Astrocyte of the spinal cord (primary cell): Measurements from ENCODE around the gene SMDT1.
"Not testable (repeated sequence)": the region's sequence is repeated elsewhere in the genome, so short reads cannot be mapped to it uniquely, and the experiment has no call there.

Source experiments
- DNase-seq: peaks from one replicate; pipeline ENCODE4 v3.0.0; 2011; ENCODE audit warnings: low read depth, low spot score
- H3K4me3 ChIP-seq: 2 replicates; pipeline ENCODE4 v1.5.1; 2011; ENCODE audit warnings: low read depth, mild to moderate bottlenecking, low read length, moderate library complexity
- in situ Hi-C: cut with HindIII; loops from 2 replicates; pipeline ENCODE4 v1.10.0; 2017; ENCODE audit warnings: low sequenced_read_pairs
- TF ChIP-seq, protein P1 (sequence below): IDR thresholded peaks from 2 replicates; pipeline ENCODE4 v1.5.1; 2012; ENCODE audit warnings: low read depth, mild to moderate bottlenecking, low read length, inconsistent platforms

The SMDT1 gene

DNA sequence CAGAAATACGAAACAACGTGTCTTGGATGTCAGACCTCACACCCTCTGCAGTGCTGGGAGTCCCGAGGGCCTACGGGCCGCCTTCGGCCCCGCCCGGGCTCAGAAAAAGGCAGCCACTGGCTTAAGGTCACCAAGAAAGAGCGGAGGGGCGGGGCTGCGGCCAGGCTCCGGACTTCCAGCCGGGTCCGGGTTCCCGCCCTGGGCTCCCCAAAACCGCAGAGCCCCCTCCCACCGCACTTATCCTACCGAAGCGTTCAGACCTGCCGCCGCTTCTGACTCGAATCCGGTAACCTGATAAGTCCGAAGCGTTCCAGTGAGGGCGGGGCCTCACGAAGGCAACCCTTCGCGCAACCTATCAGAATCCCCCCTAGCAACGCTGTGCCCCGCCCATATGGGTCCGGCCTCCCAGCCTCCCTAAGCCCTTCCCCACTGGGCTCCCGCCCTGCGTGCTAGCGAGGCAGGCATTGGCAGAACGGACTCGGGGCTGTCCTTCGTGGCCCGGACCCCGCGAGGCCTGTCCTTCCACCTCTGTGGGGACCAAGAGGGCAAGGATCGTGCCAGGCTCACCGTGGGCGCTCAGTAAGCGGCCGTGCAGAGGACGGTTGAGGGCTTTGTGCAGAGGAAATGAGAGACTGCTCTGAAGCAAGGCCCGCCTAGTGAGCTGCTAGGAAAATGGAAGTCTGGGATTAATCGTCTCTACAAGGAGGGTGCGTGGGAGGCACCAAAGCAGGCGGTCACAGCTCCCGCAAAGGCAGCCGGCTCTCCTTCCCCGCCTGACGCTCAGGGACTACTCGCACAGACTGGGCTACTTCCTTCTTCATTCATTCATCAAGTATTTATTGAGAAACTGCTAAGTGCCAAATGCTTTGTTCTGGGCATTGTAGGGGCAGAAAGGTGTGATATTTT, 8.7 kb upstream of the SMDT1 start, which contains the start of gene NAGA:
NAGA (minus strand) TSS at position 296 of the 906 bp plus-strand sequence. CDS start 515 bp downstream, outside the sequence.
- peak; percentile 98 for DNase-seq
- TF ChIP-seq, protein P1, sequence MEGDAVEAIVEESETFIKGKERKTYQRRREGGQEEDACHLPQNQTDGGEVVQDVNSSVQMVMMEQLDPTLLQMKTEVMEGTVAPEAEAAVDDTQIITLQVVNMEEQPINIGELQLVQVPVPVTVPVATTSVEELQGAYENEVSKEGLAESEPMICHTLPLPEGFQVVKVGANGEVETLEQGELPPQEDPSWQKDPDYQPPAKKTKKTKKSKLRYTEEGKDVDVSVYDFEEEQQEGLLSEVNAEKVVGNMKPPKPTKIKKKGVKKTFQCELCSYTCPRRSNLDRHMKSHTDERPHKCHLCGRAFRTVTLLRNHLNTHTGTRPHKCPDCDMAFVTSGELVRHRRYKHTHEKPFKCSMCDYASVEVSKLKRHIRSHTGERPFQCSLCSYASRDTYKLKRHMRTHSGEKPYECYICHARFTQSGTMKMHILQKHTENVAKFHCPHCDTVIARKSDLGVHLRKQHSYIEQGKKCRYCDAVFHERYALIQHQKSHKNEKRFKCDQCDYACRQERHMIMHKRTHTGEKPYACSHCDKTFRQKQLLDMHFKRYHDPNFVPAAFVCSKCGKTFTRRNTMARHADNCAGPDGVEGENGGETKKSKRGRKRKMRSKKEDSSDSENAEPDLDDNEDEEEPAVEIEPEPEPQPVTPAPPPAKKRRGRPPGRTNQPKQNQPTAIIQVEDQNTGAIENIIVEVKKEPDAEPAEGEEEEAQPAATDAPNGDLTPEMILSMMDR, result no peak
- in situ Hi-C loops, result no loop called here
- H3K4me3 ChIP-seq, result peak within 1 kb of the TSS; percentile 58

DNA sequence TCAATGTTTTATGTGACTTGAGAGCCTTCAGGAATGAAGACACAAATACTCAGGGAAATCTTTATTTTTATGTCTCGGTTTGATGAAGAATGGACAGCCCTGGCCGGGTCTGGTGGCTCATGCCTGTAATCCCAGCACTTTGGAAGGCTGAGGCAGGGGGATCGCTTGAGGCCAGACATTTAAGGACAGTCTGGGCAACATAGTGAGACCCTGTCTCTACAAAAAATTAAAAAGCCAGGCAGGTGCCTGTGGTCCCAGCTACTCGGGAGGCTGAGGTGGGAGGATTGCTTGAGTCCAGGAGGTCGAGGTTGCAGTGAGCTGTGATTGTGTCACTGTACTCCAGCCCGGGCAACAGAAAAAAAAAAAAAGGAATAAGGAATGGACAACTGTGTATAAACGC, 8.0 kb upstream of the SMDT1 start:
- DNase-seq, in situ Hi-C loops, H3K4me3 ChIP-seq: not testable (repeated sequence)

DNA sequence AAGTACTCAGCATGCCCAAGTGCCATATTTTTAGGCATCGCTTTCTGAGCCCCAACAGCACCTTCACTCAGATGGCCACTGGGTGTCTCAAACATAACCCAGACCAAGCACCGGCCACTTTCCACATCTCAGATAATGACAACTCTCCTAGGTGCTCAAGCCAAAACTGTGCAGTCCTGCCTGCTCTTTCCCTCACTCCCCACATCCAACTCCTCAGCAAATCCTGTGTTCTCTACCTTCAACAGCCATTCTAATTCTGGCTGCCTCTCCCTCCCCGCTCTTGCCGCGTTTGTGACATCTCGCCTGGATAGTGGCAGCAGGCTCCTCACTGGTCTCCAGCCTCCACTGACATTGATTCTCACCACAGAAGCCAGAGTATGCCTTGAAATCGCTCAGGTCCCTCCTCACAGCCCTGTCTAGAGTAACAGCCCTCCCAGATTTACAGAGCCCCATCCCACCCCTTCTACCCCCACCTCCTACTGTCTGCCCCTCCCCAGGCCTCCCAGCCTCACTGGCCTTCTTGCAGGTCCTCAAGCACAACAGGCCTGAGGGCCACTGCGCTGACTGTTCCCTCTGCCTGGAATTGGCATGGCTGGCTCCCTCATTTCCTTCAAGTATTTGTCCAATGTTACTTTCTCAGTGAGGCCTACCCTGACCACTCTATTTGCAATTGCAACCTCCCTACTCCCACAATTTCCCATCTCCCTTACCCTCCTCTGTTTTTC, 6.7 kb upstream of the SMDT1 start:
- no peak for DNase-seq
- in situ Hi-C loops, result no loop called here
- H3K4me3 ChIP-seq, result no peak overlapping the region
- TF ChIP-seq, protein P1, result no peak

DNA sequence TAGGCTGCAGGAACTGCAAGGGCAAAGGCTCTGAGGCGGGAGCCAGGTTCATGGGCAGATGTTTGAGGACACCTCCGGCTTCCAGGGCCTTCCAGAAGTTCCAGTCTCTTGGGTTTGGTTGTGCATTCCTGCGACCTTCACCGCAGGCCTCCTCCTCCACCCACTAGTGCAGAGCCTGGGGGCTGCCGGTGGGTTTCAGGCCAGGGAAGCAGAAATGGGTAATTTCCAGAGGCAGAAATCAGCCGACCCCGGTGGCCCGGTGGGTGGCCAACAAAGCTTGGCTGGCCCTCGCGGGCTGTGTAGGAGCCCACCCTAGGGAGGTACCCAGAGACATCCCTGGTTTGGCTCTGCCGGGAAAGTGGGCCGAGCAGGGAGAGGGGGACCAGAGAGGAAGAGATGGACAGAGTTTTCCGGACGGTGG, 5.9 kb upstream of the SMDT1 start:
- peak overlapping the region; percentile 60 for H3K4me3 ChIP-seq
- TF ChIP-seq, protein P1, result no peak
- no peak for DNase-seq
- in situ Hi-C loops, result no loop called here

GRCh38 chr22:42074132-42074811, 5.2 kb upstream of the SMDT1 start, which contains the start of gene PHETA2:
Gene PHETA2, plus strand, starts transcription at chr22:42074248. Its CDS starts 3,046 bp downstream, at chr22:42077294.
- TF ChIP-seq, protein P1, result peak; percentile 41
- H3K4me3 ChIP-seq, result peak within 1 kb of the TSS; percentile 60
- peak; percentile 42 for DNase-seq
- in situ Hi-C loops, result no loop called here

DNA sequence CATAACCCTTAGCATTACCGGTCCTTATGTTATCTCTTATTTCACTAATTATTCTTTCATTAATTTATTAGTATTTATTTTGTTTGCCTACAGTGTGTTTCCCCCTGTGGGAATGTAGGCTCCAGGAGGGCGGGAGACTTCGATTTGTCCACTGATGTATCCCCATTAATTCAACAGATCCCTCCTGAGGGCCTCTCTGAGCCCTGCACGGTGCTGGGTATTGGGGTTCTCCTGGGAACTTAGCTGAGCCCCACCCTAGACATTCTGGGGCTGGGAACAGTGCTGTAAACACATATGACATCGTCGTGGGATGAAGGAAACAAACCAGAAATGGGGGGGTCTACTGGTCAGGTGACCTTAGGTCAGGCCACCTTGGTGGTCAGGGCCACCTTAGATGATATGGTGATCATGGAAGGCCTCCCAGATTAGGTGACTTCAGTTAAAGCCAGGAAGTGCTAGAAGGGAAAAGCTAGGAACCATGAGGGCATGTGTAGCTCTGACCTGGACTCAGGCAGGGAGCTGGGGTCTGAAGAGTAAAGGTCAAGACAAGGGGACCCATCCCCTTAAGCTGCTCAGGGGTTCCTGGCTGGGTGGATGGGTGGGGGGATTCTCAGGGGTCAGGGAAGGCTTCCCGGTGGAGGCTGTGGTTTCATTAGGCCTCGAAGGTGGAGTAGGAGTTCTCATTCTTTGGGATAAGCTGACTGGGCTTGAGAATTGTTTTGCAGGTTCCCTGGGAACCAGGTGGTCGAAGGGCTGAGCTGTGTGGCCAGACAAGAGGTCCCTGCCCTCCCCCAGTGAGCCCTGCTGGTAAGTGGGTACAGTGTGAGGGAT, 4.4 kb upstream of the SMDT1 start:
- no peak for DNase-seq
- in situ Hi-C loops, result no loop called here
- peak overlapping the region; percentile 60 for H3K4me3 ChIP-seq
- TF ChIP-seq, protein P1, result no peak
